IMR-90 (cell line): Measurements from ENCODE around the gene LRFN2. TPM values are rescaled to one million over a fixed set of nuclear protein-coding genes. Genes with fewer than 3 reads are reported as not detected.

ENCODE experiments used
- ATAC-seq: fragments of 200-7000 bp; cut with Tn5 transposase; 2 replicates; pipeline ENCODE4 v1.9.1; 2020; ENCODE audit warnings: low read depth, mild to moderate bottlenecking, moderate library complexity
- BruUV-seq: library from RNA; stranded (reverse); fragments of 400-500 nt; replicated peaks from 2 replicates; lab custom pipeline; 2021; lab: Mats Ljungman, UMichigan
- CTCF ChIA-PET: fragments of 300-600 bp; formaldehyde crosslinking; extraction: SDS; loops from one replicate; lab custom pipeline; 2021; ENCODE audit warnings: antibody characterized with exemption; lab: Yijun Ruan, JAX
- POLR2A ChIA-PET: fragments of 300-600 bp; sonication (Branson Sonifier 250); formaldehyde crosslinking; loops from one replicate; lab custom pipeline; 2022; ENCODE audit warnings: antibody characterized with exemption; ENCODE audit not compliant: unreplicated experiment; lab: Charles Lee
- DNase-seq: peaks from one replicate; pipeline ENCODE4 v3.0.0; 2013
- H2AFZ ChIP-seq: replicated peaks from 2 replicates; pipeline ENCODE3; 2013; ENCODE audit warnings: low read length, mild to moderate bottlenecking; ENCODE audit not compliant: poor library complexity
- H2AK5ac ChIP-seq: 2 replicates; pipeline ENCODE4 v1.6.1; 2013; ENCODE audit warnings: low read depth, low read length, inconsistent platforms
- H2AK9ac ChIP-seq: replicated peaks from 2 replicates; pipeline ENCODE3; 2013; ENCODE audit warnings: mild to moderate bottlenecking, low read depth, low read length, moderate library complexity; ENCODE audit not compliant: poor library complexity
- H2BK120ac ChIP-seq: 2 replicates; pipeline ENCODE4 v1.6.1; 2013; ENCODE audit warnings: low read depth, low read length, inconsistent platforms
- H2BK15ac ChIP-seq: 3 replicates; pipeline ENCODE4 v1.6.1; 2013; ENCODE audit warnings: low read depth, low read length, inconsistent platforms
- H2BK20ac ChIP-seq: 2 replicates; pipeline ENCODE4 v1.6.1; 2013; ENCODE audit warnings: low read depth, mild to moderate bottlenecking, inconsistent platforms, low read length, moderate library complexity
- H2BK5ac ChIP-seq: 2 replicates; pipeline ENCODE4 v1.6.1; 2013; ENCODE audit warnings: mild to moderate bottlenecking, low read depth, low read length, inconsistent platforms; ENCODE audit not compliant: poor library complexity, severe bottlenecking
- H3K14ac ChIP-seq: replicated peaks from 2 replicates; pipeline ENCODE4 v1.6.1; 2013; ENCODE audit warnings: low read depth, low read length, inconsistent platforms
- H3K18ac ChIP-seq: 2 replicates; pipeline ENCODE4 v1.6.1; 2013; ENCODE audit warnings: low read depth, low read length, control low read depth
- H3K23ac ChIP-seq: 2 replicates; pipeline ENCODE4 v1.6.1; 2013; ENCODE audit warnings: low read depth, low read length, inconsistent platforms
- H3K27ac ChIP-seq: 2 replicates; pipeline ENCODE4 v1.5.1; 2013; ENCODE audit warnings: mild to moderate bottlenecking, control low read depth, low read length; ENCODE audit not compliant: insufficient read depth
- H3K27me3 ChIP-seq: 2 replicates; pipeline ENCODE4 v1.6.1; 2013; ENCODE audit warnings: low read length; ENCODE audit not compliant: control insufficient read depth, insufficient read depth
- H3K36me3 ChIP-seq: 2 replicates; pipeline ENCODE4 v1.6.1; 2013; ENCODE audit warnings: low read length, mixed read lengths; ENCODE audit not compliant: control insufficient read depth, insufficient read depth
- H3K4ac ChIP-seq: 2 replicates; pipeline ENCODE4 v1.6.1; 2013; ENCODE audit warnings: low read depth, low read length, inconsistent platforms
- H3K4me1 ChIP-seq: 2 replicates; pipeline ENCODE4 v1.6.1; 2013; ENCODE audit warnings: low read length, mixed read lengths; ENCODE audit not compliant: control insufficient read depth, insufficient read depth
- H3K4me2 ChIP-seq: 2 replicates; pipeline ENCODE4 v1.6.1; 2013; ENCODE audit warnings: low read depth, mild to moderate bottlenecking, control low read depth, low read length, moderate library complexity
- H3K4me3 ChIP-seq: 2 replicates; pipeline ENCODE4 v1.5.1; 2013; ENCODE audit warnings: low read depth, mild to moderate bottlenecking, control low read depth, low read length, moderate library complexity; ENCODE audit not compliant: insufficient read depth
- H3K56ac ChIP-seq: 2 replicates; pipeline ENCODE4 v1.6.1; 2013; ENCODE audit warnings: low read length, inconsistent platforms; ENCODE audit not compliant: insufficient read depth; ENCODE audit errors: extremely low read depth
- H3K79me1 ChIP-seq, 2 experiments: 2 replicates each; pipeline ENCODE4 v1.6.1; 2013; ENCODE audit warnings: low read length in 2 of 2, inconsistent platforms in 1 of 2, low read depth in 1 of 2
- H3K9ac ChIP-seq: 2 replicates; pipeline ENCODE4 v1.6.1; 2013; ENCODE audit warnings: low read depth, low read length, control low read depth
- H3K9me1 ChIP-seq: 2 replicates; pipeline ENCODE4 v1.6.1; 2013; ENCODE audit warnings: low read length, inconsistent platforms; ENCODE audit not compliant: insufficient read depth
- H3K9me3 ChIP-seq: 2 replicates; pipeline ENCODE4 v1.6.1; 2013; ENCODE audit warnings: low read length; ENCODE audit not compliant: control insufficient read depth, insufficient read depth
- H4K20me1 ChIP-seq: 2 replicates; pipeline ENCODE4 v1.6.1; 2013; ENCODE audit warnings: low read length, inconsistent platforms; ENCODE audit not compliant: insufficient read depth
- H4K5ac ChIP-seq: 2 replicates; pipeline ENCODE4 v1.6.1; 2013; ENCODE audit warnings: mild to moderate bottlenecking, low read depth, low read length, control low read depth
- H4K8ac ChIP-seq, 2 experiments: 2 replicates each; pipeline ENCODE4 v1.6.1; 2013; ENCODE audit warnings: low read depth in 2 of 2, low read length in 2 of 2, control low read depth in 1 of 2, inconsistent platforms in 1 of 2
- H4K91ac ChIP-seq: 2 replicates; pipeline ENCODE4 v1.6.1; 2013; ENCODE audit warnings: low read depth, low read length, inconsistent platforms; ENCODE audit not compliant: insufficient read depth
- CEBPB ChIP-seq: IDR thresholded peaks from 2 replicates; pipeline ENCODE4 v1.6.1; 2012; ENCODE audit warnings: low read depth, low read length, improper control_type of control experiment
- CHD1 ChIP-seq: IDR thresholded peaks from 2 replicates; pipeline ENCODE4 v1.6.1; 2012; ENCODE audit warnings: low read depth, low read length, improper control_type of control experiment
- FOS ChIP-seq: fragments of 150-350 bp; IDR thresholded peaks from 2 replicates; pipeline ENCODE4 v1.6.1; 2016; ENCODE audit warnings: low read depth, low read length
- MAFK ChIP-seq: IDR thresholded peaks from 2 replicates; pipeline ENCODE4 v1.6.1; 2012; ENCODE audit warnings: low read depth, low read length, improper control_type of control experiment
- MAZ ChIP-seq: IDR thresholded peaks from 2 replicates; pipeline ENCODE4 v1.6.1; 2012; ENCODE audit warnings: low read depth, mild to moderate bottlenecking, low read length, improper control_type of control experiment, moderate library complexity, borderline replicate concordance
- MXI1 ChIP-seq: IDR thresholded peaks from 2 replicates; pipeline ENCODE4 v1.6.1; 2012; ENCODE audit warnings: low read depth, mild to moderate bottlenecking, low read length, moderate library complexity, borderline replicate concordance
- NFE2L2 ChIP-seq: fragments of 150-350 bp; IDR thresholded peaks from 2 replicates; pipeline ENCODE4 v1.6.1; 2016; ENCODE audit warnings: low read depth, mild to moderate bottlenecking, low read length
- POLR2A ChIP-seq: IDR thresholded peaks from 2 replicates; pipeline ENCODE4 v1.6.1; 2012; ENCODE audit warnings: mild to moderate bottlenecking, low read depth, low read length
- RAD21 ChIP-seq: IDR thresholded peaks from 2 replicates; pipeline ENCODE4 v1.6.1; 2012; ENCODE audit warnings: low read length, improper control_type of control experiment
- RCOR1 ChIP-seq: IDR thresholded peaks from 2 replicates; pipeline ENCODE4 v1.6.1; 2012; ENCODE audit warnings: mild to moderate bottlenecking, low read length, improper control_type of control experiment; ENCODE audit not compliant: insufficient replicate concordance
- RFX5 ChIP-seq: IDR thresholded peaks from 2 replicates; pipeline ENCODE4 v1.8.0; 2012; ENCODE audit warnings: low read depth, mild to moderate bottlenecking, low read length, moderate library complexity
- SMC3 ChIP-seq: fragments of 150-350 bp; IDR thresholded peaks from 2 replicates; pipeline ENCODE4 v1.6.1; 2016; ENCODE audit warnings: low read depth, mild to moderate bottlenecking, antibody characterized with exemption, low read length, moderate library complexity
- WGBS, 2 experiments: methylation state at CpG; one replicate each; pipeline versions ENCODE4 v1.1.5 to v1.1.7; 2013; ENCODE audit warnings: missing lambda C conversion rate in 2 of 2; ENCODE audit not compliant: insufficient read length in 1 of 2; ENCODE audit errors: extremely low coverage in 2 of 2; 5-methylcytosine and 5-hydroxymethylcytosine counted together
- dilution Hi-C: fragments of 300-500 bp; cut with HindIII; formaldehyde crosslinking; loops from one replicate; pipeline ENCODE4 v1.14.3; 2018; ENCODE audit warnings: low sequenced_read_pairs; ENCODE audit not compliant: unreplicated experiment
- in situ Hi-C: fragments of 300-500 bp; cut with MboI; formaldehyde crosslinking; loops from 3 replicates; pipeline ENCODE4 v1.14.3; 2019; ENCODE audit warnings: low sequenced_read_pairs, inconsistent platforms, mixed read lengths
- intact Hi-C: fragments of 100-400 bp; cut with micrococcal nuclease; formaldehyde crosslinking; loops from 2 replicates; pipeline ENCODE4 v1.10.0; 2022
- polyA plus RNA-seq, 3 experiments: library from polyadenylated mRNA; depleted of rRNA; stranded (reverse); fragments of >200 nt; gene quantifications; 2 replicates each; pipeline ENCODE4 v1.2.3, GENCODE V29; 2012; ENCODE audit warnings: low replicate concordance in 1 of 3
- total RNA-seq: library from RNA; depleted of rRNA; stranded (reverse); fragments of >200 nt; gene quantifications from 2 replicates; pipeline ENCODE4 v1.2.3, GENCODE V29; 2012
- TF ChIP-seq, protein P1 (sequence below): conservative IDR thresholded peaks from 2 replicates; pipeline ENCODE4 v1.5.1; 2012; ENCODE audit warnings: mild to moderate bottlenecking, low read depth, low read length, improper control_type of control experiment
- TF ChIP-seq, protein P2 (sequence below): fragments of 150-350 bp; IDR thresholded peaks from 2 replicates; pipeline ENCODE4 v1.6.1; 2017; ENCODE audit warnings: mild to moderate bottlenecking, antibody characterized with exemption, low read length, low read depth

The LRFN2 gene
- total and polyA plus RNA-seq, 2 of the 4 experiments (the other 2 are of a cell fraction) = not detected

DNA sequence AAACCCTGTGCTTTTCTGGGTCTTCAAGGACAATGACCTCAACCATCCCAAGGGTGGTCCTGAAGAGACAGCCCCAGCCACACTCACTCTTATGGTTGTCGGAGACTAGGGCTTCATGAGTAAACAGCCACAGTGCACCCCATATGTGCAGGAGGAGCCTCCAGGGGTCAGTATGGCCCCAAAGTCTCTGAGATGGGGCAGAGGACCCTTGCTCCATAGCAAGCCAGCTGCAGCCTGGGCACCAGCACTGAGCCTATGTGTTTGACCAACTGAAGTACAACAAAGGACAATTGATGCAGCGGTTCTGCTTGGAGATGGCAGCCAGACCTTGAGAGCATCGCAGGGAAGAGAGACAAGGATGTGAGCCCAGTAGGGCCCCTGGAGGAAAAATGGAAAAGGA, 112.2 kb downstream of the LRFN2 start:
- Histone ChIP-seq H2AK5ac (no peak overlapping the region), H2BK5ac (no peak overlapping the region), H3K56ac (no peak overlapping the region), H2BK120ac (no peak overlapping the region), H3K9me3 (no peaks in the 10 kb centered on the region), H3K23ac (no peak overlapping the region), H3K27me3 (no peaks in the 10 kb centered on the region; the same call in 1 of the 2 replicates), H3K9me1 (no peaks in the 10 kb centered on the region), H2BK15ac (no peak overlapping the region), H3K36me3 (no peaks in the 10 kb centered on the region), H3K79me1 (no peaks in the 10 kb centered on the region), H4K5ac (no peak overlapping the region), H3K4ac (no peak overlapping the region), H3K14ac (no peak overlapping the region), H3K27ac (no peak overlapping the region), H4K20me1 (no peaks in the 10 kb centered on the region), H4K8ac (no peak overlapping the region), H3K4me1 (no peaks in the 10 kb centered on the region), H4K91ac (no peak overlapping the region), H2AFZ (no peak overlapping the region), H3K4me3 (no peak overlapping the region), H2AK9ac (no peak overlapping the region), H2BK20ac (no peak overlapping the region), H3K9ac (no peak overlapping the region), H3K4me2 (no peak overlapping the region), H3K18ac (no peak overlapping the region)
- DNase-seq (no peak), ATAC-seq (no peak)
- WGBS, 2 experiments = no CpG with 5 or more reads among the region's 3 CpGs
- in situ Hi-C loops = no loop called here
- CTCF ChIA-PET = no interaction called here
- no TSS peak for BruUV-seq
- POLR2A ChIA-PET = no interaction called here
- TF ChIP-seq RAD21 = no peak
- TF ChIP-seq, protein P1, sequence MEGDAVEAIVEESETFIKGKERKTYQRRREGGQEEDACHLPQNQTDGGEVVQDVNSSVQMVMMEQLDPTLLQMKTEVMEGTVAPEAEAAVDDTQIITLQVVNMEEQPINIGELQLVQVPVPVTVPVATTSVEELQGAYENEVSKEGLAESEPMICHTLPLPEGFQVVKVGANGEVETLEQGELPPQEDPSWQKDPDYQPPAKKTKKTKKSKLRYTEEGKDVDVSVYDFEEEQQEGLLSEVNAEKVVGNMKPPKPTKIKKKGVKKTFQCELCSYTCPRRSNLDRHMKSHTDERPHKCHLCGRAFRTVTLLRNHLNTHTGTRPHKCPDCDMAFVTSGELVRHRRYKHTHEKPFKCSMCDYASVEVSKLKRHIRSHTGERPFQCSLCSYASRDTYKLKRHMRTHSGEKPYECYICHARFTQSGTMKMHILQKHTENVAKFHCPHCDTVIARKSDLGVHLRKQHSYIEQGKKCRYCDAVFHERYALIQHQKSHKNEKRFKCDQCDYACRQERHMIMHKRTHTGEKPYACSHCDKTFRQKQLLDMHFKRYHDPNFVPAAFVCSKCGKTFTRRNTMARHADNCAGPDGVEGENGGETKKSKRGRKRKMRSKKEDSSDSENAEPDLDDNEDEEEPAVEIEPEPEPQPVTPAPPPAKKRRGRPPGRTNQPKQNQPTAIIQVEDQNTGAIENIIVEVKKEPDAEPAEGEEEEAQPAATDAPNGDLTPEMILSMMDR = no peak
- TF ChIP-seq, protein P2, sequence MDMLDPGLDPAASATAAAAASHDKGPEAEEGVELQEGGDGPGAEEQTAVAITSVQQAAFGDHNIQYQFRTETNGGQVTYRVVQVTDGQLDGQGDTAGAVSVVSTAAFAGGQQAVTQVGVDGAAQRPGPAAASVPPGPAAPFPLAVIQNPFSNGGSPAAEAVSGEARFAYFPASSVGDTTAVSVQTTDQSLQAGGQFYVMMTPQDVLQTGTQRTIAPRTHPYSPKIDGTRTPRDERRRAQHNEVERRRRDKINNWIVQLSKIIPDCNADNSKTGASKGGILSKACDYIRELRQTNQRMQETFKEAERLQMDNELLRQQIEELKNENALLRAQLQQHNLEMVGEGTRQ = no peak
- TF ChIP-seq POLR2A = no peak
- TF ChIP-seq MAFK = no peak
- TF ChIP-seq SMC3 = no peak
- TF ChIP-seq MXI1 = no peak
- no peak for TF ChIP-seq CHD1
- no peak for TF ChIP-seq RCOR1
- TF ChIP-seq CEBPB = no peak
- no peak for TF ChIP-seq FOS
- TF ChIP-seq NFE2L2 = no peak
- TF ChIP-seq MAZ = no peak
- no peak for TF ChIP-seq RFX5
- intact Hi-C loops = no loop called here
- dilution Hi-C loops = no loop called here
